Thyroid gland (tissue), 4 donors: ENCODE data around the gene ACSBG1.

Source experiments
- POLR2A ChIP-seq, 2 donors: fragments of 450-650 bp; IDR thresholded peaks; one replicate each; pipeline ENCODE4 v1.6.1; 2017; ENCODE audit warnings: antibody characterized with exemption in 2 of 2, mild to moderate bottlenecking in 2 of 2, moderate library complexity in 1 of 2
- TF ChIP-seq, protein P1 (sequence below), 6 experiments: fragments of 200-600 bp in 3 of 6; fragments of 450-650 bp in 3 of 6; sonication (generic) in 3 of 6; IDR thresholded peaks; one replicate each; pipeline ENCODE4 v1.5.1; 2016 to 2019; ENCODE audit warnings: antibody characterized with exemption in 6 of 6, mild to moderate bottlenecking in 2 of 6, inconsistent platforms in 1 of 6, moderate library complexity in 1 of 6

DNA sequence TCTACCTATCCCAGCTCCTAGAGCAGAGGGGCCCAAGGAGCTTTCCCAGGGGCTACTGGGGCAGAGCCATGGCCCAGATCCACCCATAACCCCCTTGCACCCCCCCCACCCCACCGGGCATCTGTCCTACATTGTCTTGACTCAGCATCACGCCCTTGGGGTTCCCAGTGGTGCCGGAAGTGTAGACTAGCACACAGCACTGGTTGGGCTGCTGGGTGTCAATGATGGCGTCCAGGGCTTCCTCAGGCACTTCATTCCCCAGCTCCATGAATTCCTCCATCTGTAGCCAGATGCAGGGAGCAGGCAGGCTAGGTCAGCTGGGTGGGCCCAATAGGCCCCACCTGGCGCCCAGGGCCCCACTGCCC is 52.0 kb downstream of the ACSBG1 start:
- TF ChIP-seq, protein P1, sequence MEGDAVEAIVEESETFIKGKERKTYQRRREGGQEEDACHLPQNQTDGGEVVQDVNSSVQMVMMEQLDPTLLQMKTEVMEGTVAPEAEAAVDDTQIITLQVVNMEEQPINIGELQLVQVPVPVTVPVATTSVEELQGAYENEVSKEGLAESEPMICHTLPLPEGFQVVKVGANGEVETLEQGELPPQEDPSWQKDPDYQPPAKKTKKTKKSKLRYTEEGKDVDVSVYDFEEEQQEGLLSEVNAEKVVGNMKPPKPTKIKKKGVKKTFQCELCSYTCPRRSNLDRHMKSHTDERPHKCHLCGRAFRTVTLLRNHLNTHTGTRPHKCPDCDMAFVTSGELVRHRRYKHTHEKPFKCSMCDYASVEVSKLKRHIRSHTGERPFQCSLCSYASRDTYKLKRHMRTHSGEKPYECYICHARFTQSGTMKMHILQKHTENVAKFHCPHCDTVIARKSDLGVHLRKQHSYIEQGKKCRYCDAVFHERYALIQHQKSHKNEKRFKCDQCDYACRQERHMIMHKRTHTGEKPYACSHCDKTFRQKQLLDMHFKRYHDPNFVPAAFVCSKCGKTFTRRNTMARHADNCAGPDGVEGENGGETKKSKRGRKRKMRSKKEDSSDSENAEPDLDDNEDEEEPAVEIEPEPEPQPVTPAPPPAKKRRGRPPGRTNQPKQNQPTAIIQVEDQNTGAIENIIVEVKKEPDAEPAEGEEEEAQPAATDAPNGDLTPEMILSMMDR (IDR thresholded peaks at IDR 0.05): no peak
- no peak for TF ChIP-seq POLR2A (IDR thresholded peaks at IDR 0.05)
